ENCODE measurements around the gene PDZD4.

The PDZD4 gene

DNA sequence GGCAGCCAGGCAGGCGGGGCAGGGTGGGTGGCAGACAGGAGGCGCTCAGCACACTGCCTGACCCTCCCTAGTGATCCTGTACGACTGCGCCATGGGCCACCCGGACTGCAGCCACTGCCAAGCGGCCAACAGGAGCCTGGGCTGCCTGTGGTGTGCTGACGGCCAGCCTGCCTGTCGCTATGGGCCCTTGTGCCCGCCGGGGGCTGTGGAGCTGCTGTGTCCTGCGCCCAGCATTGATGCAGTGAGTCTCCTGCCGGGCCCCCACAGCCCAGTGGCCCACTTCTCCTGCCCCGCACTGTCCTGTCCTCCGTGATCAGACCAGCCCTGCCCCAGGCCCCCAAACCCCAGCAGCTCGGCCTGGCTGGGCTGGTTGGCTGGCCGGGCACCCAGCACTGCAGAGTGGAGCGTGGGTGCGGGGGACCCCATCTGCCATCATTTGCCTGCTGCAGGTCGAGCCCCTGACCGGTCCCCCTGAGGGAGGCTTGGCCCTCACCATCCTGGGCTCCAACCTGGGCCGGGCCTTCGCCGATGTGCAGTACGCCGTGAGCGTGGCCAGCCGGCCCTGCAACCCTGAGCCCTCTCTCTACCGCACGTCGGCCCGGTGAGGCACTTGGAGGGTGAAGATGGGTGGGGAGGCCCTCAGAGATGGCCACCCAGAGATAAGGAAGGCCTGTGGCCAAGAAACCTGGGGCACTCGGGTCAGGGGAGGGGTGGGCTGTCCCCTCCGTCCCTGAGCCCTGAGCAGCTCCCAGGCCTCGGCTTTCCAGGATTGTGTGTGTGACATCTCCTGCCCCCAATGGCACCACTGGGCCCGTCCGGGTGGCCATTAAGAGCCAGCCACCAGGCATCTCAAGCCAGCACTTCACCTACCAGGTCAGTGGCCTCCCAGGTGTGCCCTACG, 58.7 kb downstream of the PDZD4 start:
- no peak for TF ChIP-seq ZFX (IDR thresholded peaks at IDR 0.05)
- TF ChIP-seq, protein P1, sequence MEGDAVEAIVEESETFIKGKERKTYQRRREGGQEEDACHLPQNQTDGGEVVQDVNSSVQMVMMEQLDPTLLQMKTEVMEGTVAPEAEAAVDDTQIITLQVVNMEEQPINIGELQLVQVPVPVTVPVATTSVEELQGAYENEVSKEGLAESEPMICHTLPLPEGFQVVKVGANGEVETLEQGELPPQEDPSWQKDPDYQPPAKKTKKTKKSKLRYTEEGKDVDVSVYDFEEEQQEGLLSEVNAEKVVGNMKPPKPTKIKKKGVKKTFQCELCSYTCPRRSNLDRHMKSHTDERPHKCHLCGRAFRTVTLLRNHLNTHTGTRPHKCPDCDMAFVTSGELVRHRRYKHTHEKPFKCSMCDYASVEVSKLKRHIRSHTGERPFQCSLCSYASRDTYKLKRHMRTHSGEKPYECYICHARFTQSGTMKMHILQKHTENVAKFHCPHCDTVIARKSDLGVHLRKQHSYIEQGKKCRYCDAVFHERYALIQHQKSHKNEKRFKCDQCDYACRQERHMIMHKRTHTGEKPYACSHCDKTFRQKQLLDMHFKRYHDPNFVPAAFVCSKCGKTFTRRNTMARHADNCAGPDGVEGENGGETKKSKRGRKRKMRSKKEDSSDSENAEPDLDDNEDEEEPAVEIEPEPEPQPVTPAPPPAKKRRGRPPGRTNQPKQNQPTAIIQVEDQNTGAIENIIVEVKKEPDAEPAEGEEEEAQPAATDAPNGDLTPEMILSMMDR (conservative IDR thresholded peaks at IDR 0.05): no peak
- H3K27ac ChIP-seq: no peak overlapping the region

DNA sequence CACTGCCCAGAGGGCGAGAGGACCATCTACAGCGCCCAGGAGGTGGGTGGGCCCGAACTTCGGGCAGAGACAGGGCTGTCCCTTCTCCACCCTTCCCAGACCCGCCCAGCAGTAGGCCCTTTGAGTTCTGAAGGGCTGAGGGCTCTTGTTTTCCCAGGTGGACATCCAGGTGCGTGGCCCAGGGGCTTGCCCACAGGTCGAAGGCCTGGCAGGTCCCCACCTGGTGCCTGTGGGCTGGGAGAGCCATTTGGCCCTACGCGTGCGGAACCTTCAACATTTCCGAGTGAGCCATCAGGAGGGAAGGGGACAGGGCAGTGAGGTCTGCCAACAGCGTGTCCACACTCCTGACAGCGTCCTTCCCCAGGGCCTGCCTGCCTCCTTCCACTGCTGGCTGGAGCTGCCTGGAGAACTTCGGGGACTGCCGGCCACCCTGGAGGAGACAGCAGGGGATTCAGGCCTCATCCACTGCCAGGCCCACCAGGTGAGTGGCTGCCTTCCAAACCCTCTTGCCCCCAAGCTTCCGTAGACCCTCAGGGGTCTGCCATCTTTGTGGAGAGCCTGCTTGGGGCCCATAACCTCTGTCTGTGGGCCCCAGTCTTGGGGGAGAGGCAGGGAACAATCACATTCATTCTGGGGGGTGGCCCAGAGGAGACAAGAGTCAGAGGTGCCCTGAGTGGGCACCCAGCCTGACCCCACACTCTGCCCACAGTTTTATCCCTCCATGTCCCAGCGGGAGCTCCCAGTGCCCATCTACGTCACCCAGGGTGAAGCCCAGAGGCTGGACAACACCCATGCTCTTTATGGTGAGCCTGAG, 59.5 kb downstream of the PDZD4 start:
- H3K27ac ChIP-seq: no peak overlapping the region
- TF ChIP-seq, protein P1 (conservative IDR thresholded peaks at IDR 0.05): no peak
- TF ChIP-seq ZFX (IDR thresholded peaks at IDR 0.05): no peak

DNA sequence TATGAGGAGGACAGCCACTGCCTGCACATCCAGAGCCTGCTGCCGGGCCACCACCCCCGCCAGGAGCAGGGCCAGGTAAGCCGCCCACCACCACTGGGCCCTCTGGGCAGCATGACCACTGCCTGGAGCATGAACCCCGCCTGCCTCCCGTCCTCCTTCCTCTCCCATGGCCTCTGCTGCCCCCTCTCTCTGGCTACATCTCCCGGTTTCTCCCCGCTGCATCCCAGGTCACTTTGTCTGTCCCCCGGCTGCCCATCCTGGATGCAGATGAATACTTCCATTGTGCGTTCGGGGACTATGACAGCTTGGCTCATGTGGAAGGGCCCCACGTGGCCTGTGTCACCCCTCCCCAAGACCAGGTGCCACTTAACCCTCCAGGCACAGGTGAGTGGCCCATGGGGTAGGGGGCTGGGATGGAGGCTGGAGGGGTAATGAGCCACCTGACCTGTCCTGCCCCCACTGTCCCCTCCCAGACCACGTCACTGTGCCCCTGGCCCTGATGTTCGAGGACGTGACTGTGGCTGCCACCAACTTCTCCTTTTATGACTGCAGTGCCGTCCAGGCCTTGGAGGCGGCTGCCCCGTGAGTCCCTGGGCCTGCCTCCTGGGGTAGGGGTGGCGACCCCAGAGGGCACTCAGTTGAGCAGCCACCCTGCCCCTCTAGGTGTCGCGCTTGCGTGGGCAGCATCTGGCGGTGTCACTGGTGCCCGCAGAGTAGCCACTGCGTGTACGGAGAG, 60.3 kb downstream of the PDZD4 start:
- TF ChIP-seq, protein P1 (conservative IDR thresholded peaks at IDR 0.05): no peak
- no peak for TF ChIP-seq ZFX (IDR thresholded peaks at IDR 0.05)
- H3K27ac ChIP-seq: no peak overlapping the region

DNA sequence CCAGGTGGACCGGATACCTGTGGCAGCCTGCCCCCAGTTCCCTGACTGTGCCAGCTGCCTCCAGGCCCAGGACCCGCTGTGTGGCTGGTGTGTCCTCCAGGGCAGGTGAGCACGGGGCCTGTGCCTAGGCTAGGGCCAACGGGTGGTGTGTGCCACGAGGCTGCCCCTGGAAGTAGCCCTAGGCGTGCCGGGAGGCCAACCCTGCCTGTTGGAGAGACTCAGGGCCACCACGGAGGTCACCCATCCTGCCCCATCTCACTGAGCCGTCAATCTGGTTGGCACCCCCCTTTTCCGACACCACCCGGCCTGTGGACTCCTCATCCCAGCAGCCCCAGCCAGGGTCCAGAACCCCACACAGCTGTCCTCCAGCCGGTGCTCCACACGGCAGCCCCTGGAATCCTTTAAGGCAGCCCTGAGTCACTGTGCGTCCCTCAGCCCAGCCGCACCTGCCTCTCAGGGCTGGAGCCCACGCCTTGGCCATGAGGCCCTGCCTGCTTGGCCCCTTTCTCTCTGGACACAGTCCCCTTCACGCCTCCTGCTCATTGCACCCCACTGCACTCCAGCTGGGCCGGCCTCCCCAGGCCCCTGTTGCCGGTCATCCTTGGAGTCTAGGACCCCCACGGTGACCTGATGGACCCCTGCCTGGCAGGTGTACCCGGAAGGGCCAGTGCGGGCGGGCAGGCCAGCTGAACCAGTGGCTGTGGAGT, 61.0 kb downstream of the PDZD4 start:
- no peak overlapping the region for H3K27ac ChIP-seq
- TF ChIP-seq, protein P1 (conservative IDR thresholded peaks at IDR 0.05): no peak
- no peak for TF ChIP-seq ZFX (IDR thresholded peaks at IDR 0.05)

DNA sequence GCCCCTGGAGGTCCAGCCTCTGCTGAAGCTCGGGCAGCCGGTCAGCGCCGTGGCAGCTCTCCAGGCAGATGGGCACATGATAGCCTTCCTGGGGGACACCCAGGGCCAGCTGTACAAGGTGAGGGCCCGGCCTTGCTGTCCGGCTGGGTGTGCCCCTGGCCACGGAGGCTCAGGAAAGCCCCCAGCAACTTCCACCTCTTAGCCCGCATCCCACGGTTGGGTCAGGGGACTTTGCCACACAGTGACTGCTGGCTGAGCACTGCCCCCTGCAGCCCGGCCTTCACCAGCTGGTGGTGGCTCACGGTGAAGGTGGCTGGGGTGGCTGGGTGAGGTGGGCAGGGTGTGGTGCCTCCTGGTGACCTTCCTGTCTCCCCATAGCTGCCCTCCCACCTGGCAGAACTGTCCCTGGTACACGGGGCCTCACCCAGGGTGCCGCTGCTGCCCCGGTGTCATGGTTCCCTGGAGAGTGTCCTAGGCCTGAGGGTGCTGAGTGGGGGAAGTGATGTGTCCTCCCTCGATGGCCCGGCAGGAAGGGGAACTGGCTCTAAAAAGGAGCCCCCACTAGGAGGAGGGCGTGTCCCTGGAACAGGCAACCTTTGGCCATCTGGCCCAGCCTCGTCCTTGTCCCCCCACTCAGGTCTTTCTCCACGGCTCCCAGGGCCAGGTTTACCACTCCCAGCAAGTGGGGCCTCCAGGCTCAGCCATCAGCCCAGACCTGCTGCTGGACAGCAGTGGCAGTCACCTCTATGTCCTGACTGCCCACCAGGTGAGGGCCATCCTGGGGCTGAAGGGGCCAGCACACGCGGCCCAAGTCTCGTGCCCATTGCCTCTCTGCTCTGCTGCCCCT, 61.8 kb downstream of the PDZD4 start:
- H3K27ac ChIP-seq: no peak overlapping the region
- TF ChIP-seq, protein P1 (conservative IDR thresholded peaks at IDR 0.05): no peak
- TF ChIP-seq ZFX (IDR thresholded peaks at IDR 0.05): no peak

DNA sequence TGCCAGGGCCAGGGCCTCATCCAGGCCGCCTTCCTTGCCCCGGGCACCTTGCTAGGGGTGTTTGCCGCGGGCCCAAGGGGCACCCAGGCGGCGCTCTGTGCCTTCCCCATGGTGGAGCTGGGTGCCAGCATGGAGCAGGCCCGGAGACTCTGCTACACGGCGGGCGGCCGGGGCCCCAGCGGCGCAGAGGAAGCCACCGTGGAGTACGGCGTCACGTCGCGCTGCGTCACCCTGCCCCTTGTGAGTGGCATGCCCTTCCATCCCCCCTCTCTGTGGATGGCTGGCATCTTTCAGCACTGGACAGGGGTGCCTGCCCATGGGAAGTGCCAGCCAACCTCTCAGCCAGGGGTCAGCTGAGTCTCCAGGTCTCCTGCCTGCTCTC, 62.7 kb downstream of the PDZD4 start:
- TF ChIP-seq, protein P1 (conservative IDR thresholded peaks at IDR 0.05): no peak
- TF ChIP-seq ZFX (IDR thresholded peaks at IDR 0.05): no peak
- no peak overlapping the region for H3K27ac ChIP-seq
